GM19468 (cell line): Measurements from ENCODE around the gene RUBCN.
"Not testable (repeated sequence)": the region's sequence is repeated elsewhere in the genome, so short reads cannot be mapped to it uniquely, and the experiment has no call there.

Experiments
- ATAC-seq: cut with Tn5 transposase; IDR thresholded peaks from one replicate; pipeline ENCODE4 v1.9.1; 2021; ENCODE audit warnings: mild to moderate bottlenecking, moderate library complexity, moderate number of reproducible peaks; ENCODE audit not compliant: unreplicated experiment; ENCODE audit errors: extremely low read depth

Gene RUBCN

DNA sequence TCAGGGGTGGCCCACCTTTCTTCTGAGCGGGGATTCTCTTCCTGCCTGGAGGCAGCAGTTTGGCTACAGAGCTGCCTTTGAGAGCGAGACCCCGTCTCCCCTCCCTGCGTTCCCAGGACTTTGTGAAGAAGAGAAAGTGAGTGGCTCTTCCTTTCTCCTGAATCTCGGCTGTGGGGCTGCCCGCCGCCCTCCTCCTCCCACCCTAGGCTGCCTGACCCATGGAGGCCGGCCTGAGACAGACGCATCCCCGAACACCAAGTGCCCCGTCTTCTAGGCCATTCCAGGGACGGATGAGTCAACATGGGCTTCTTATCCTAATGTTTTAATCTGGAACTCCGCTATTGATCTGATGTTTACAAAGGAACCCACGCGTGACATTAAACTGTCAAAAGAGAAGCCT is 74.8 kb downstream of the RUBCN start:
- ATAC-seq: not testable (repeated sequence)

GRCh38 chr3:197661234-197661834 is 75.4 kb downstream of the RUBCN start:
- not testable (repeated sequence) for ATAC-seq

GRCh38 chr3:197659701-197660100 is 77.0 kb downstream of the RUBCN start:
- ATAC-seq: not testable (repeated sequence)

DNA sequence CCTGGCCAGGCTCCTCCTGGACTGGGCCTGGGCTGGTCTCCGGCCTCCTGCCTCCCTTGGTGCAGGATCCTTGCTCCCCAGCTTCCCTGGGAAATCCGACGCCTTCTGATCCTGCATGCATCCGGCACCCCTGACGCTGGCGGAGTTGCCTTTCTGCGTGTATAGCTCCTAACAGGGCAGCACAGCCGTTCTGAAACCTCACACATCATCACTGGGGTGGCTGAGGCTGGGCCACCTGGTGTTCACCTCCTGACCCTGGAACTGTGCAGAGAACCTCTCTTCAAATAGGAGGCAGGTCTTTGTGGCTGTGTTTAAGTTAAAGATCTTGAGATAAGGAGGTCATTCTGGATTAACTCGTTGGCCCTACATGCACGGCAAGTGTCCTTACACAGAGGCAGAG is 77.6 kb downstream of the RUBCN start:
- ATAC-seq: peak; percentile 48

DNA sequence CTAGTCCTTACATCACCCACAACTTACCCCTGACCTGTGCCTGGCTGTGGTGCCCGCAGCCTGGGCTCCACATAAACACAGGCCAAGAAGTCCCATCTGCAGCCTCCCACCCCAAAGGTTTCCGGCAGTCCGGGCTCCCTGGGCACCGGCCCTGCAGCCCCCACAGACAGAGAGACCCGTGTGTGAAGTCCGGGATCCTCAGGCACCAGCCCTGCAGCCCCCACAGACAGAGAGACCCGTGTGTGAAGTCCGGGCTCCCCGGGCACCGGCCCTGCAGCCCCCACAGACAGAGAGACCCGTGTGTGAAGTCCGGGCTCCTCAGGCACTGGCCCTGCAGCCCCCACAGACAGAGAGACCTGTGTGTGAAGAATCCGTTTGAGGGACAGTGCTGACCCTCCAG is 78.0 kb downstream of the RUBCN start:
- not testable (repeated sequence) for ATAC-seq

GRCh38 chr3:197657541-197658292 is 79.0 kb downstream of the RUBCN start:
- ATAC-seq: not testable (repeated sequence)

GRCh38 chr3:197656960-197657359 is 79.7 kb downstream of the RUBCN start:
- not testable (repeated sequence) for ATAC-seq

DNA sequence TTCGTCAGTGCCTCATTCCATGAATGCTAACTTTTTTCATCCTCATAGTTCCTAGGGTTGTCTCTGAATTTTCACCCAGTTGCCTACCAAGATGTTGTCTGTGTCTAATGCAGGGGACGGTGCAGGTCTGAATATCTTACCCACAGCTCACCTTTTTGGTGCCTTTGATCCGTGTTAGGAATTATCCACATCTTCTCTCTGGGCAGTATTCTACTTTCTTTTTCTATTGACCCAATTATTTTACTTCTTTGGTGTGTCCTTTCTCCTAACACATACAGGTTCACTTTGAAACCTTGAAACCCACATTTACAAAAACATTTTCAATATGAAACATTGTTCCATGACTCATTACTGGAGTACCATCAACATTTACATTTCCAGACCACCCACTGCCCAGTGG is 80.6 kb downstream of the RUBCN start:
- not testable (repeated sequence) for ATAC-seq

DNA sequence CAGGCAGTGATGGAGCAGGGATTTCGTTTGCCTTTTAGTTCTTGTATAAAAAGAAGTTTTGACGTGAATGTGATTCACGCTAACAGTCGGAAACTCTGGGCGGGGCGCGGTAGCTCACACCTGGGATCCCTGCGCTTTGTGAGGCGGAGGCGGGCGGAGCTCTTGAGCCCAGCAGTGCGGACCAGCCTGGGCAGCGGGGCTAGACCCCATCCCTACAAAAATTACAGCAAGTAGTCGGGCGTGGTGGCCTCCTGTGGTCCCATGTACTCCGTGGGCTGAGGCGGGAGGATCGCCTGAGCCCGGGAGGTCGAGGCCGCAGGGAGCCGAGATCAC is 81.7 kb downstream of the RUBCN start:
- ATAC-seq: not testable (repeated sequence)

DNA sequence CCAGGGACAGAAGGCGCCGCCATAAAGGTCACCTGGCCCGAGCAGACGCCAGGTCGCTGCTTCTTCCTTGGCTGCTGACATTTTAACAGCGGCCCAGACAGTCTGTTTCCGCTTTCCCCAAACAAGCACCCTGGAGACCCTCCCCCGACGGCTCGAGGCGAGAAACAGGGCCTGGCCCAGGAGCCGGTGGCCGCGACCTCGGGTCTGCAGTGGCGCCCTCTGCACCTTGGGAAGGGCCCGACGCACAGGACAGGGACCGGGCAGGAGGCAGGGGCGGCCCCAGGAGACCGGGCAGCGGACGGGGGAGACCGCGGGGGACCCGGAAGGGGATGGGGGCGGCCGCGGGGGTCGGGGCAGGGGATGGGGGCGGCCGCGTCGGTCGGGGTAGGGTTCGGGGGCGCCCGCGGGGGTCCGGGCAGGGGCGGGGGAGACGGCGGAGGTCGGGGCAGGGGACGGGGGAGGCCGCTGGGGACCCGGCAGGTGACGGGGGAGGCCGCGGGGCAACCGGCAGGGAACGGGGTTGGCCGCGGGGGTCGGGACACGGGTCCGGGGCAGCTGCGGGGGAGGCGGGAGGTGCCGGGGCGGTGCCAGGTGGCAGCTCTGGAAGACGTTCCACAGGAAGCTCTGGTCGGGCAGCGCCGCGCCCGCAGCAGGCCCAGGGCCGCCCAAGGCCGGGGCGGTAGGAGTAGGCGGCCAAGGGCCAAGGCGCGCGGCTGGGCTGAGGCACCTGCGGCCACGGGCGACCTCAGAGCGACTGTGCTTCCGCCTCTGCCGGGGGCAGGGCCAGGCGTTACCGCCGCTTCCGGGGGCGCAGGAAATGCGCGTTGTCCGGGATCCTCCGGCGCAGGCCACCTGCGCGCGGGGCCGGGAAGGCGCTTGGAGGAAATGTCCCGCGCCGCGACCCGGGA is 82.4 kb downstream of the RUBCN start:
- ATAC-seq: peak; percentile 92

DNA sequence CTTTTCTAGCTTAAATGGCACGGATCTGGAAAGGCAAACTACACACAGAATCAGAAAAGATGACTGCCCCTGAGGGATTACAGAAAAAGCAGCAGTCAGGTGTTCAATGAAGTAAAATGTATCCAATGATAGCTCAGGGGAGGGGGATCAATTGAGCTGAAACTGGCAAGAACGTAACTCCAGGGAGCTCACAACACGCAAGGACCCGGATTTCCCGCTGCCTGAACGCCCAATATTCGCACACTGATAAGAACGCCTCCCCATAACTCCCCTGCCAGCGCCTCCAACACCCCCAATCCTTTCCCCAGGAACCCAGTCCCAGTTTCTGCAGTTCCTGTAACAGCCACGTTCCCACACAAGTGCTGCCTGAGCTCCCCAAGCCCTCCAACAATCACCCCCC is 83.8 kb downstream of the RUBCN start:
- not testable (repeated sequence) for ATAC-seq

DNA sequence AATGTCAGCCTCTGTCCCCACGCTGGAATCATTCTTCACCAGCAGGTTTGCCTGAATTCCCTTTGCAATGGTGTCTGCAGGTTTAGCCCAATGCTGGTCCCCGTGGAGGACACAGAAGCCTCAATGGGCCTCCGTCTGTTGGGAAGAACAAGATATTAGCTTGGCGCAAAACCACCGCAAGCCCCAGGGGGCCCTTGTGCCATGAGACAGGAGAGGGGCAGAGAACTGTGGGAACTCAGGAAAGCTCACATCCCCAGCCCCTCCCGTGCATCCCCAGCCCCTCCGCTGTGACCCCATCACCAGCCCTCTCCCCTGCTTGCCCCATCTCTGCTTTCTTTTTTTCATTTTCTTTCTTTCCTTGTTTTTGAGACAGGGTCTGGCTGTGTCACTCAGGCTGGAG is 89.1 kb downstream of the RUBCN start:
- not testable (repeated sequence) for ATAC-seq

- not testable (repeated sequence) for ATAC-seq
Measured at GRCh38 chr3:197647191-197647590, 89.5 kb downstream of the RUBCN start.

DNA sequence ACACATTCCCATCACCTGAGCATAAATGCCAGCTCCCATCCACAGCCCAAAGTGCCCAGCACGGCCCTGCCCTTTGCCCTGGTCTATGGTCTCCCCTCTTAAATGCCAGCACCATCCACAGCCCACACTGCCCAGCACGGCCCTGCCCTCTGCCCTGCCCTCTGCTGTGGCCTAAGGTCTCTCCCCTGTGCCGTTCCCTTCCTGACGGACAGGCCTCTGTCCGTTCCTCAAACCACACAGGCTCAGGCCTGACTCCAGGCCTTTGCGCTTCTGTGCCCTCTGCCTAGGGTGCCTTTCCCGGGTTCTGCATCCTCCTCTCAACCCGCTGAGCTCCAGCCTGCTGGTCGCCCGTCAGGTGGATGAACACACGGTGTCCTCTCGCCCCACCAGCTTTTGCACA is 90.4 kb downstream of the RUBCN start:
- not testable (repeated sequence) for ATAC-seq

- ATAC-seq: not testable (repeated sequence)
Measured at GRCh38 chr3:197637556-197637955, 99.1 kb downstream of the RUBCN start.

GRCh38 chr3:197631989-197632388 is 104.7 kb downstream of the RUBCN start:
- not testable (repeated sequence) for ATAC-seq

DNA sequence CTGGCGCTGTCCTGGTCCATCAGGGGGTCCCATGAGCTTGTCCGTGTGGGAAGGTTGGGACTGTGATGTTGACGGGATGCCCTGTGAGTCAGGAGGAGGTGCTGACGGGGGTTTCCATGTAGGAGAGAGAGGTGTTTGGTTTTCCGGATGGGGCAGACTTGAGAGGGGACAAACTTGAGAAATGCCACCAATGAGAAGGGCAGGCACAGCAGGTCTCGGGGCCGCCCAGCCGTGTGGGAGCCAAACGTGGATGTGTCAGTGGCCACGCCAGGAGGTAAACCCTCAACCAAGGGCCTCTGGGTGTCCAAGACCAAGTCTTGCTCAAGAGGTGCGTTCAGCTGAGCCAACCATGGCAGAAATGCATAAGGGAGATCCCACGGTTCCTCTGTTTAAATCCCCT is 105.9 kb downstream of the RUBCN start:
- ATAC-seq: not testable (repeated sequence)

DNA sequence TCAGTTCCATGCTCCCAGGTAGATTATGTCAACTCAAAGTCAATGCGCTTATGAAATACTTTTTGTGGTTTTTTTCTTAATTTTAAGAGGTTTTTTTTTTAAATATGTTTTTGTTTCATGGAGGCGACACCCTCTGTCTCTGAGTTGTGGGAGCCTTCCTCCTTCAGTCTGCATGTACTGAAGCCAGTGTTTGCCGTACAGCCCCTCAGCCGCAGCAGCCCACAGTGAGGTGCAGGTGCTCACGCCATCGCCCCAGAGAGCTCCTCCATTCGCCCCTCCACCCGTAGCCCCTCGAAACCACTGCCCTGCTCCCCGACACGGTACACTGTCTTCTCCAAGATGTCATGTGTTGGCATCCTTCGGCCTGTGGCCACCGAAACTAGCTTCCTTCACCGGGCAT is 107.4 kb downstream of the RUBCN start:
- ATAC-seq: not testable (repeated sequence)

- ATAC-seq: peak; percentile 88
Measured at GRCh38 chr3:197627772-197628523, 108.8 kb downstream of the RUBCN start.

- not testable (repeated sequence) for ATAC-seq
Measured at GRCh38 chr3:197627158-197627771, 109.4 kb downstream of the RUBCN start.
